Heart left ventricle (tissue), 16 donors: ENCODE measurements around the gene PKIB. TPM values are rescaled to one million over a fixed set of nuclear protein-coding genes. Genes with fewer than 3 reads are reported as not detected.

Experiments used
- ATAC-seq, 4 donors: fragments of 200-7000 bp; cut with Tn5 transposase; one replicate each; pipeline ENCODE4 v1.9.1; 2020 to 2022; ENCODE audit warnings: moderate library complexity in 4 of 4, mild to moderate bottlenecking in 3 of 4, moderate number of reproducible peaks in 1 of 4
- DNase-seq, 5 donors: peaks; one replicate each; pipeline ENCODE4 v3.0.0-alpha.2; 2020
- H3K27ac ChIP-seq, 12 donors: fragments of 200-600 bp; sonication (generic) in 4 of 12; one replicate each; pipeline versions ENCODE4 v1.5.0 to v1.8.0; 2016 to 2022; ENCODE audit warnings: mild to moderate bottlenecking in 2 of 12
- H3K27me3 ChIP-seq, 9 donors: fragments of 200-600 bp; sonication (generic) in 2 of 9; one replicate each; pipeline versions ENCODE4 v1.5.1 to v1.8.0; 2016 to 2022; ENCODE audit warnings: mild to moderate bottlenecking in 3 of 9
- H3K36me3 ChIP-seq, 9 donors: fragments of 200-600 bp; sonication (generic) in 2 of 9; one replicate each; pipeline versions ENCODE4 v1.5.0 to v1.8.0; 2018 to 2022; ENCODE audit warnings: mild to moderate bottlenecking in 2 of 9
- H3K4me1 ChIP-seq, 12 donors: fragments of 200-600 bp; sonication (generic) in 4 of 12; one replicate each; pipeline versions ENCODE4 v1.5.0 to v1.8.0; 2016 to 2022; ENCODE audit warnings: mild to moderate bottlenecking in 3 of 12
- H3K4me3 ChIP-seq, 12 donors: fragments of 200-600 bp; sonication (generic) in 4 of 12; one replicate each; pipeline versions ENCODE4 v1.5.0 to v1.8.0; 2017 to 2022; ENCODE audit warnings: mild to moderate bottlenecking in 9 of 12, moderate library complexity in 4 of 12
- H3K9me3 ChIP-seq, 12 donors: fragments of 200-600 bp; sonication (generic) in 4 of 12; one replicate each; pipeline versions ENCODE4 v1.5.0 to v1.8.0; 2016 to 2022; ENCODE audit warnings: mild to moderate bottlenecking in 1 of 12
- POLR2A ChIP-seq, 2 donors: fragments of 450-650 bp; IDR thresholded peaks; one replicate each; pipeline ENCODE4 v1.6.1; 2017; ENCODE audit warnings: antibody characterized with exemption in 2 of 2, mild to moderate bottlenecking in 2 of 2, moderate library complexity in 2 of 2
- WGBS, 4 donors: extraction: QIAGEN DNeasy Blood & Tissue Kit in 2 of 4; methylation state at CpG; one replicate each; pipeline versions ENCODE4 v1.1.5 to v1.1.7; 2013 to 2018; 5-methylcytosine and 5-hydroxymethylcytosine counted together
- intact Hi-C, 10 donors: fragments of 100-400 bp; cut with DNase I; formaldehyde crosslinking; loops; one replicate each; pipeline versions ENCODE4 v1.11.1 to v1.14.2; 2022
- polyA plus RNA-seq, 2 donors: library from polyadenylated mRNA; stranded (reverse); fragments of 200-250 nt; gene quantifications; one replicate each; pipeline ENCODE4 v1.2.3, GENCODE V29; 2013
- total RNA-seq, 9 donors: library from RNA; depleted of rRNA in 2 of 9; stranded (reverse); fragments of >200 nt in 2 of 9; fragmentation: NEBNext Ultra II Directional in 3 of 9; extraction: Animal tissue kit (Norgen Biotek cat#: 25700) in 3 of 9; gene quantifications; one replicate each; pipeline versions ENCODE4 v1.1.0 to v1.2.4, GENCODE V29; 2016 to 2023
- TF ChIP-seq, protein P1 (sequence below), 12 donors: fragments of 200-600 bp; sonication (generic) in 4 of 12; IDR thresholded peaks; one replicate each; pipeline versions ENCODE4 v1.5.0 to v1.8.0; 2018 to 2022; ENCODE audit warnings: antibody characterized with exemption in 12 of 12, mild to moderate bottlenecking in 5 of 12
- donor health status: ischemic (EF 13 %, LVEDD 7.1; RV severe dilation, severe dysfunction).
- donor health status: healthy with polysubstance abuse.
- donor health status: DM: no; HTN: yes; CAD: no.
- donor health status: DM: no; HTN: no; CAD: no.
- donor health status: ischemic (EF 25% LVEDD 6.9; RV normal size, moderate dysfunction).
- donor health status: ischemic (EF 25% LVEDD 5.7; RV mildly dilated, moderate dysfunction).
- donor health status: healthy.
- donor health status: DM: yes; HTN: yes; CAD: no.
- donor health status: ischemic (EF 35%, LVEDD 5.7; RV mildly dilated, moderate dysfunction).
- donor health status: nonischemic (EF 11% LVEDD 7.7; RV severe dilation, severe dysfunction).
- donor health status: DM: yes; HTN: yes; CAD: no.
- donor health status: PGD.
- donor health status: ischemic (EF 29% LVEDD 5.4; RV normal size, mild dysfunction).
- donor health status: nonischemic (EF 23%, LVEDD 6.1; RV moderate dilation, normal function).

The PKIB gene
- total and polyA plus RNA-seq, 11 donors, result 0.27 to 0.96 (median 0.50) TPM; not detected in 4

DNA sequence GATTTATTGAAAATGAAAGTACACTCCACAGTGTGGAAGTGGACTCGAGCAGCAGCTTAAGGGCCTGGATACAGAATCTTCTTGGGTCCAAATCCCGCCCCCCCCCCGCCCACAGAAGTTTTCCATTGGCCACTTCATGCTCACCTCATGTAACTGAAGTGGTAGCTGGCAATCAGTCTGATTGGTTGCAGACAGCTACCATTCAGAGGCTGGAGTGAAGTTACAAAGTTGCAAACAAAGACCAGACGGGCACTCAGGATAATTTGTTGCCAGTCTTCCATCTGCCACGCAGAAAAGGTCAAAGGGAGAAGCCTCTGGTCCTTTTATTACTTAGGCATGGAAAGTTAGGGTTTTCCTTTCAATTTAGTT, 143.5 kb downstream of the PKIB start:
- Histone ChIP-seq H3K4me3 (peak overlapping the region in 6 of 12 donors; percentile 1 to 41 (median 24)), H3K27ac (no peak overlapping the region), H3K4me1 (peaks cover 0 to 21% (median 0%) of the 10 kb centered on the region in 12 donors), H3K9me3 (no peaks in the 10 kb centered on the region), H3K36me3 (no peaks in the 10 kb centered on the region), H3K27me3 (no peaks in the 10 kb centered on the region)
- WGBS, 4 donors, result 30 to 45% (median 40%) methylated on average over 5 of the region's 5 CpGs
- no peak for TF ChIP-seq POLR2A (IDR thresholded peaks at IDR 0.05)
- TF ChIP-seq, protein P1, sequence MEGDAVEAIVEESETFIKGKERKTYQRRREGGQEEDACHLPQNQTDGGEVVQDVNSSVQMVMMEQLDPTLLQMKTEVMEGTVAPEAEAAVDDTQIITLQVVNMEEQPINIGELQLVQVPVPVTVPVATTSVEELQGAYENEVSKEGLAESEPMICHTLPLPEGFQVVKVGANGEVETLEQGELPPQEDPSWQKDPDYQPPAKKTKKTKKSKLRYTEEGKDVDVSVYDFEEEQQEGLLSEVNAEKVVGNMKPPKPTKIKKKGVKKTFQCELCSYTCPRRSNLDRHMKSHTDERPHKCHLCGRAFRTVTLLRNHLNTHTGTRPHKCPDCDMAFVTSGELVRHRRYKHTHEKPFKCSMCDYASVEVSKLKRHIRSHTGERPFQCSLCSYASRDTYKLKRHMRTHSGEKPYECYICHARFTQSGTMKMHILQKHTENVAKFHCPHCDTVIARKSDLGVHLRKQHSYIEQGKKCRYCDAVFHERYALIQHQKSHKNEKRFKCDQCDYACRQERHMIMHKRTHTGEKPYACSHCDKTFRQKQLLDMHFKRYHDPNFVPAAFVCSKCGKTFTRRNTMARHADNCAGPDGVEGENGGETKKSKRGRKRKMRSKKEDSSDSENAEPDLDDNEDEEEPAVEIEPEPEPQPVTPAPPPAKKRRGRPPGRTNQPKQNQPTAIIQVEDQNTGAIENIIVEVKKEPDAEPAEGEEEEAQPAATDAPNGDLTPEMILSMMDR (IDR thresholded peaks at IDR 0.05), result no peak
- intact Hi-C loops, result no loop called here
- ATAC-seq, result peak in 1 of 4 donors; percentile 55
- DNase-seq, result no peak

DNA sequence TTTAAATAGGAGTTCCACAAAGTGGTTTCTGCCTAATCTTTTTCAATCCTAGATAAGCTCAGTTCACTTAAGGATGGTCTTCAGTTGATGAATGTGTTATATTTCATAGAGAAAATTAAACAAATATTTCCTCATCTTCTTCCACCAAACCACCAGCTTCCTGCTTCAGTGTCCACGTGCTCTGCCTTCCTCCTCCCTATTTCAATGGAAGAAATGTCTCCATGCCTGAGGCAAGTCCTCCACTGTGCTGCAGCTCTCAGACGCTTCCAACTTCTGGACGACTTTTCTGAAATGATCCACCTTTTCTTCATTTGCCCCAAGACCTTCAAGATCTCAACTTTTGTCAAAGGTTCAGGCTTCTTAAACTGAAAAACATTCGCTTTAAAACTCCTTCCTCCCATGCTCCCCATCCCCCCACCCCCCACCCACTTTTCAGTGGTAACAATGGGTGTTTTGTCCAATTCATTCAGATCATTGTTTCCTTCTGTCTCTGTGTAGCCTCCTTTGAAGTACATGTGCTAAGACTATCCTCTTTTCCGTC, 144.1 kb downstream of the PKIB start:
- Histone ChIP-seq H3K36me3 (no peaks in the 10 kb centered on the region), H3K4me3 (peak overlapping the region in 3 of 12 donors; percentile 28 to 41 (median 39)), H3K27me3 (no peaks in the 10 kb centered on the region), H3K9me3 (no peaks in the 10 kb centered on the region), H3K27ac (no peak overlapping the region), H3K4me1 (peaks cover 0 to 26% (median 0%) of the 10 kb centered on the region in 12 donors)
- ATAC-seq (no peak), DNase-seq (no peak)
- intact Hi-C loops, result no loop called here
- WGBS, 4 donors, result 72 to 82% (median 76%) methylated on average over 5 of the region's 5 CpGs
- TF ChIP-seq POLR2A (IDR thresholded peaks at IDR 0.05), result no peak
- TF ChIP-seq, protein P1 (IDR thresholded peaks at IDR 0.05), result no peak

DNA sequence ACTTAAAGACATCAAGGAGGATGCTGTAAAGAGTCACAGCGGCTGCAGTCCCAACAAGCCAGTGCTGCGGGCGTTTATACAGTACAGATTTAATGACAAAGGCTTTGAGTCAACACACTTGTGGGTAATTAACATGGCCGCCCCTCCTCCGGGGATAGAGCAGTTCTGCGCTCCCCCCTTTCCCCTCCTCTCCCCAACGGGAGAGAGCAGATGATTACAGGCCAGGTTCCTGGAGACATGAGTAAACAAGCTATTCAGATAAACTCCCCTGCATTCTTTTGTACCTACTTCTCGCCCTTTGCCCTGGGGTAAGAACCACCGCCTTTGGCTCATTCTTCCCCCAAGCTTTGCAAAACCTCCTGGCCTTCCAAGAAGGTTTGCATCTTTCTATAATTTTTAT, 145.7 kb downstream of the PKIB start:
- 70 to 79% (median 77%) methylated on average over 9 of the region's 9 CpGs for WGBS, 4 donors
- ATAC-seq (no peak), DNase-seq (no peak)
- peaks cover 0 to 26% (median 0%) of the 10 kb centered on the region in 12 donors for H3K4me1 ChIP-seq
- no peaks in the 10 kb centered on the region for H3K9me3 ChIP-seq
- H3K36me3 ChIP-seq, result no peaks in the 10 kb centered on the region
- H3K4me3 ChIP-seq, result no peak overlapping the region
- intact Hi-C loops, result no loop called here
- no peak for TF ChIP-seq POLR2A (IDR thresholded peaks at IDR 0.05)
- TF ChIP-seq, protein P1 (IDR thresholded peaks at IDR 0.05), result no peak
- no peak overlapping the region for H3K27ac ChIP-seq
- peaks cover 0 to 4% (median 0%) of the 10 kb centered on the region in 9 donors for H3K27me3 ChIP-seq

GRCh38 chr6:122758927-122759334, 148.7 kb downstream of the PKIB start:
- H3K36me3 ChIP-seq, result no peaks in the 10 kb centered on the region
- no peak overlapping the region for H3K27ac ChIP-seq
- WGBS, 4 donors, result 43 to 63% (median 48%) methylated on average over 1 of the region's 1 CpG
- ATAC-seq (no peak), DNase-seq (no peak)
- no peaks in the 10 kb centered on the region for H3K9me3 ChIP-seq
- no peak overlapping the region for H3K4me3 ChIP-seq
- intact Hi-C loops, result no loop called here
- peaks cover 0 to 4% (median 0%) of the 10 kb centered on the region in 9 donors for H3K27me3 ChIP-seq
- peaks cover 0 to 10% (median 0%) of the 10 kb centered on the region in 12 donors for H3K4me1 ChIP-seq
- no peak for TF ChIP-seq POLR2A (IDR thresholded peaks at IDR 0.05)
- TF ChIP-seq, protein P1 (IDR thresholded peaks at IDR 0.05), result no peak
